Renal cortical epithelial cell (primary cell): Measurements from ENCODE around the gene RHBG. TPM values are rescaled to one million over a fixed set of nuclear protein-coding genes. Genes with fewer than 3 reads are reported as not detected.

Source experiments
- DNase-seq: peaks from one replicate; pipeline ENCODE4 v3.0.0-alpha.2; 2011; ENCODE audit warnings: low read depth
- total RNA-seq: library from RNA; depleted of rRNA; stranded (reverse); fragments of >200 nt; gene quantifications from 2 replicates; pipeline ENCODE4 v1.2.3, GENCODE V29; 2014

RHBG gene
- total RNA-seq, 1 donor from 2014 or later, result 0.55 TPM

DNA sequence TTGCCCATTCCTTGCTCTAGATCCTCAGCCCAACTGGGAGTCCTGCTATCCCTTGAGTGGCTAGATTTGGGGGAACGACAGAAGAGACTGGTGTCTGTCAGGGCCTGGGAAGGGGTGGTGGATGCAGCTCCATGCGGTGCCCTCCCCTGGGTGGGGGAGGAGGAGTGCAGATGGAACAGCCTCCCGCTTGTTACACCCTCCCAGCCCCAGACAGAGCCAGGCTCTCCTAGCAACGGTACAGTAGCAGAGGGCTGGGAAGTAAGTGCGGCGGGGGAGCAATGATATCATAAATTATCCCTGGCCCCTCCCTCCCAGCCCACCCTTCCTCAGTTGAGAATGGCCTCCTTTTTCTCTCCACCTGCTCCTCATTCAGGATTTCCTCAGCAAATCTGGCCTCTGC lies 37.2 kb downstream of the RHBG start:
- no peak for DNase-seq

DNA sequence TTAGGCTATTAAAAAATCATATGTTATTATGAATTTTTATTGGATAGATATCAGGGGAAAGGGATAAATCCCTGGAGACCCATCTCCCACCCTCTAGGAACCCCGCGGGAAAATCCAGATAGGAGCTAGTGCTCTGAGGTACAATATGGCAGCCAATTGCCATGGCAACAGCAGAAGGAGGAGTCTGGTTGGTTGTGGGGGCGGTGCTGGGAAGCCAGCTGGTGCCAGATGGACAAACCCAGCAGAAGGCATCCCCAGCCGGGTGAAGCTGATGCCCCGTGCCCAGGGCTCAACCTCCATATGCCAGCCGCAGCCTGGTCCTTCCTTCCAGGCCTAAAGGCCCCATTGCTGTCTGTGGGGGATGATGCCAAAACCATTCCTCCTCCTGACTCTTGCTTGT lies 38.3 kb downstream of the RHBG start:
- DNase-seq, result no peak

DNA sequence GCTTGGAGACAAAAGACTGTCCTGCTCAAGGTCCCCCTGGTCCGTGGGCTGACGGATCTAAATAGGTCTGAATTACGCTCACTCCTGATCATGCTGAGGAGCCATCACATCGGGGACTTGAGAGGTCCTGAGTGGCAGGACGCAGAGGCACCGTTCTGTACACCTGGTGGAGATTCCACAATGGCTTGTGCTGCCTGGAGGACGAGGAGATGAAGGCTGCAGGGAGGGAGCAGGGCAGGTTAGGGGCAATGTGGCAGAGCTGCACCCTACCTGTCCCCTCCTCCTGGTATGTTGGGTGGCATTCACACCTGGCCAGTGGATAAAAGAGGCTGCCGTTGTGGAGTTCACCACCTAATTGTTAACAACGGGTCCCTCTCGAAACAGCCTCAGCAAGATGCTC lies 38.7 kb downstream of the RHBG start:
- DNase-seq, result no peak

DNA sequence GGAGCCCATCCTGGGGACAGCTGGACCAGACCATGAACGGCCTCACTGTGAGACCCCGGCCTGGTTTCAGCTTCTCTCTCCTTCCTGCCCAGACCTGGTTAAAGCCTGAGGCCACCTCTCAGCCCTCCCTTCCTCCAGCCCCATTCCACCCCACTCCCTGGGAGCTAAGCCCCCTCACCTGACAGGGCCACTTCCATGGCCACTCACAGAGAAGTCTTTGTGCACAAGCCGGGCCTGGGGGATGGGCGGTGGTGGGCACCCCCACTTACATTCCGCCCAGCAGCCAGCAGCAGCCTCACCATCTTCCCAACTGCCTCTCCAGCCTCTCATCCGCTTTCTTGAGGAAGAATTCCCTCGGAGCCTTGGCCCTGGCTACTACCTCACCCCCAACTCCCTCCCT lies 40.4 kb downstream of the RHBG start:
- no peak for DNase-seq

DNA sequence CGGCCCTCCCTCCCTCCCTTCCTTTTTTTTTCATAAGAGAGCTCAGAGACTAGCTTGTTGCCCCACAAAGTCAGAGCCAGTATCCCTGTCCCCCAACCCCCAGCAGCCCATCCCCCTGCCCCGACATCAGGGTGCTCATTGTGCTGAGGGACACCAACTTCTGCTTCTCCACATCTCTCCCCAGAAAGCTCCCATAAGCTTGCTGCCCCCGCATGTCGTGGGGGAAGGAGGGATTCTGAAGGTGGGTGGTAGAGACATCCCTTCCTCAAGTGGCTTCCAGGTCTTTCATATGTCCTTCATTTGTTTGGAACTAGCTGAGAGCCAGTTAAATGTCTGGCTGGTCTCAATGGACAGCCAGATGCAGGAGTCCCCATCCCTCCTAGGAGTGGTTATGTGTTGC lies 41.2 kb downstream of the RHBG start:
- no peak for DNase-seq

DNA sequence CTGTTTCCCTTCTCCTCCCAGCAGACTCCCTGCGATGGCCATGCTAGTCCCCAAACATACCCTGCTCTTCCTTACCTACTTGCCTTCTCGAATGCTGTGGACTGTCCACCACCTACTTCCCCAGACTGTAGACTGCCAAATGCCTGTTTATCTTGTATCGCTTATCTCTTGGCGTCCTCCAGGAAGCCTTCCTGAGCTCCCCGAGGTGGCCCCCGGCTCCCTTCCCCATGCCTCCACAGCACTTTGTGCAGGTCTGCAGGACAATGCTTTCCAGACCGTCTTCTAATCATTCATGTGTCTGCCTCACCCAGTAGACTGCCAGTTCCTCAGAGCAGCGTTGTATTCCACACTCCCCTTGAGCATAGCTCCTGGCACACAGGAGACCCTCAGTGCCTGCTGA lies 41.7 kb downstream of the RHBG start:
- DNase-seq, result no peak

DNA sequence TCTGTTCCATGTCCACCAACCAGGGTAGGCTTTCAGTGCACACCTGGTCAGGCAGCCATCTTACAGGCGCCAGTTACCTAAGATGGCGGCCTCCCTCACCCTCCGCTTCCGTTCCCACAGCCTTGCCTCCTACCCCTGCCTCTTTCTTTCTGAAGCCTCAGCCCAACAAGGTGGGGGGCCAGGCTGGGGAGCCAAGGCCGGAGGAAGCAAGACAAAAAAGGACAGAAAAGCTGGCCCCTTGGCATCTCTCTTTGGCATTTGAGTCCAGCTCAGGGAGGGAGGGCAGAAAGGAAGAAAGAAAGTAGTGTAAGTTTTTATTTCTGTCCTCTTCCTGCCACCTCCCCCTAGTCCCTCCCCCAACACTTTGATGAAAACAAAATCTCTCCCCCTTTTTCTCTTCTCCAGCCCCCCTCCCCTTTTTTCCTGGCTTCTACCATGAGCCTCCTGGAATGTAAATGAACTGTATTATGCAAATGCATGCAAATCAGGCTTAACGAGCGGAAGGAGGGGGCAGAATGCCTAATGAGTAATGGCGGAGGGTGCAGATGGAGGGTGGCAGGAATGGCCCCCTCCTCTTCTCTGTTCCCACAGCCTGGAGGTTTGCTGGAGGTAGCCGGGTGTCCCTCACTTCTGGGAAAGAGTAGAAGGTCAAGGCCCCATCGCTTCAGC lies 43.8 kb downstream of the RHBG start:
- DNase-seq, result no peak

DNA sequence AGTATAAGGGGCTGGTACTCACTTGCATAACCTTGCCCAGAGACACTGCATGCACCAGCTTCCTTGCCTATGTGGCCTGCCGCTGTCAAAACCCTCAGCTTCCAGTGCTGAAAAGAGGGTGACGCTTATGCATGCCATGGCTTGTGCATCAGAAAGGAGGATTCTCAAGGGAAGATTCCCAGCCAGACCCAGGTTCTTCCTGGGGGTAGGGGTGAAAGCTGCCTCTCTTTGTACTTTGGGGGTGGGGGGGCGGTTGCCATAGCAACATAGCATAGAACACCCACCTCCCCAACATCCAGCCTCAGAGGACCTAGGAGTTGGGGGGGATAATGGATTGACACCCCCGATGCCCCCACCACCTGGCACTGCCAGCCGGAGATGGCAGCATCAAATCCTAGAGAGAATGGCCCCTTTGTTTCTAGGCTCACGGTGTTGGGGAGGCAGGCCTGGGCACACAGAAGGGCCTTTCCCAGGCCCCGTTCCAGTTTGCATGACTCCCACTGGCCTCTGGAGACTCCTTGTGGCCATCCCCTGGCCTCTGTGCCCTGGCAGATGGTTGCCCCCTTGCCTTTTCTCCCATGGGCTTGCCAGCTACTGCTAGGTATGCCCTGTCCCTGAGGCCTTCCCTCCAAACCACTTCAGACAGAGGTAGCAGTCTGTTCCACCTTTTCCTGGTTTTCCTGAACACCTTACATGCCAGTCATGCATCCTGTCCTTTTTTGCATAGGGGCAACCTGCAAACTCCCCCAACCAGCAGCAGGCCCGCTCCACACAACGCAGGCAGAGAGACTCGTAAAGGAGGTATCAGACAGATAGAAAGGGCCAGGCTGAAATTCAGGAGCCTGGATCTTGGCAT lies 44.6 kb downstream of the RHBG start:
- no peak for DNase-seq

DNA sequence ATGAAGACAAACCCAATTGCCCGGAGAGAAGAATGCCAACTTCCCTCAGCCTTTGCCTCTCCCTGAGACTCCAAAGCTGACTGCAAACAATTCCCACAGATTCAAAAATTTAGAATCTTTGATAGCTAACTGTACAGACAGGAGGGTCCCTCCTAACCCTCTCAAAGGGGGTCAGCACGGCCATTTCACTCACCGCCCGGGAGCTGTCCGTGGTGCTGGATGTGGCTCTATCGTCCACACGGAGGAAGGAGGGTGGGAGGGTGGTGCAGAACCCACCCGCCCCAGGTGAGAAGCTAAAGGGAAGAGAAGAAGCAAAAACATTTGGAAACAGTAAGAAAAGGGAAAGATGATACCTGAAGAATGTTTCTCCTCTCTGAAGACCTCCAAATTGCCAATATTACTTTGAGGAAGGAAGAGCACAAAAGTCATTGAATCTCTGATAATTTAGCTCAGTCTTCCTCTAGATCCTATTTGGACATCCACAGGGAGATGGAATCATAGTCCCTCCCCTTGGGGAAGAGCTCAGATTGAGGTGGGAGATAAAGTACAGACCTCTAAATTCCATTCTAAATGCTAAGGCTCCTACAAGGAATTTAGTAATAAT lies 45.6 kb downstream of the RHBG start:
- no peak for DNase-seq

DNA sequence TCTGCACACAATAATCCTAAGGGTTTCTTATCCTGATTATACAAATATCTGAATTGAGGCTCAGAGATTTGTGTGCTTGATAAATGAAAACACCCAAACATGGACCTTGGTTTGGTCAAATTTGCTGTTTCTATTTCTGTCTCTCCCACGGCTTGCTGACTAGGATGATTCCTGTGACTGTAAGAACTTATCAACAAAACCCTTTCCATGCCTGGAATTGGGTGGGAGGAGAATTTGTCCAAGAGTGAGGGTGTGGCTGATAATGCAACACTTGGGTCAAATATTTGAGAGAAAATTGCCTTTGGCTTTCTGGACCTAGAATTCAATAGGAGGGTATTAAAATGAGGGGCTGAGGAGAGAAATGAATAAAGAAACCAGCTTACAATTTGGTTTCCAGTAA lies 48.0 kb downstream of the RHBG start:
- no peak for DNase-seq

DNA sequence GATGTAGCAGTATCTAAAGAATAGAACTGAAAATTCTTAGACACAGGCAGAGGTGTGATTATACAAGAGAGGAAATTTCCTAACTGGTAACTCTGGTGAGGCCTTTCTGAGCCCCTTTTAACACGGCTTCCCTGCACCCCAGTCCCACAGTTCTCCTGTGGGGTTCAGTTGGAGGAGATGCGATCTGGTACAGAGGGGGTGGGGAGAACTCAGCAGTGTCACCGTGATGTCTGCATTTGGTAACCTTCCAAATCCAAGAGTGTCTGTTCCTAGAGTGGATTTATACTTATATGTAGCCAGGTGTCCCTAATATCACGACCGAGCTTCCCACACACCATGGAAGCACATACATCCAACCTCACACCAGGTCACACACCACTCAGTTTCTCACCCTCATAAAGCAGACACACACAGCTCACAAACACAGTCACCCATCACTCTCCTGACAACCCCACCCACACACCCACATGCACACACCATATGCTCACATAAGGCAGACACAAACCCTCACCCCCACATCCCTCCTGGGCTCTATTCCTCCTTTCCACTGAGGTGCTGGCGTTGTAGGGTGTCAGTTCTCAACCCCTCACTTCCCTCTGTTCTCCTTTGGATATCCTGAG lies 48.5 kb downstream of the RHBG start:
- DNase-seq, result no peak

DNA sequence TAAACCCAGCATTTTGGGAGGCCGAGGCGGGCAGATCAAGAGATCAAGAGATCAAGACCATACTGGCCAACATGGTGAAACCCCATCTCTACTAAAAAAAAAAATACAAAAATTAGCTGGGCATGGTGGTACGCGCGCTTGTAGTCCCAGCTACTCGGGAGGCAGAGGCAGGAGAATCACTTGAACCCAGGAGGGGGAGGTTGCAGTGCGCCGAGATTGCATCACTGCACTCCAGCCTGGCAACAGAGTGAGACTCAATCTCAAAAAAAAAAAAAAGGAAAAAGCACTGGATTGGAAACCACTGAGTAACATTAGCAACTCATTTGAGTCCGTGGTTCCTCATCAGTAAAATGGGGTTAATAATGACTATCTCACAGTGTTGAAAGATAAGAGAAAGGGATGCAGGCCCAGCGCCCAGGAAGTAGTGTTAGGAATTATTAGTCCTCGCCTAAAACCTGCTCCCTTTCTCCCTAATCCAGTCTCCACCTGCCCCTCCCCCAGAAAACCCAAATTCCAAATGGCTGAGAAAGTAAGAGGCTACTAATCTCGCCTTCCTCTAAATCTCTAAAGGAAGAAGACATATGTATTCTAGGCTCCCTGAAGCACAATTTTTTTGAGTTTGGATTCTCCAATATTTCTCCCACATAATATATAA lies 49.5 kb downstream of the RHBG start:
- DNase-seq, result no peak

DNA sequence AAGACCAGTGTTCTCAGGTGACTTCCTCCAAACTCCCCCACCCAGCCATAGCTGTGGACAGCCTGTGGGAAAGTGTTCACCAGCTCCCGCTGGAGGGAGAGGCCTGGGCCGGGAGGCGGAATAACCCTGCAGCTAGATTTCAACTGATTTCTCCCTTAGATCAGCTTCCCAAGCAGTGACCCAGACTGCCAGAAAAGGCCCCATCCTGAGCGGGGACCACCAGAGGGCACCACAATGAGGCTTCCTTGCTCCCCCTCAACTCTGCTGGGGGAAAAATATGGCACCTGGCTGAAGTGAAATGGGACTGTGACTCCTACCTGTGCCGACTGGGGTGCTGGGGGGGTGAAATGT lies 50.8 kb downstream of the RHBG start:
- no peak for DNase-seq

DNA sequence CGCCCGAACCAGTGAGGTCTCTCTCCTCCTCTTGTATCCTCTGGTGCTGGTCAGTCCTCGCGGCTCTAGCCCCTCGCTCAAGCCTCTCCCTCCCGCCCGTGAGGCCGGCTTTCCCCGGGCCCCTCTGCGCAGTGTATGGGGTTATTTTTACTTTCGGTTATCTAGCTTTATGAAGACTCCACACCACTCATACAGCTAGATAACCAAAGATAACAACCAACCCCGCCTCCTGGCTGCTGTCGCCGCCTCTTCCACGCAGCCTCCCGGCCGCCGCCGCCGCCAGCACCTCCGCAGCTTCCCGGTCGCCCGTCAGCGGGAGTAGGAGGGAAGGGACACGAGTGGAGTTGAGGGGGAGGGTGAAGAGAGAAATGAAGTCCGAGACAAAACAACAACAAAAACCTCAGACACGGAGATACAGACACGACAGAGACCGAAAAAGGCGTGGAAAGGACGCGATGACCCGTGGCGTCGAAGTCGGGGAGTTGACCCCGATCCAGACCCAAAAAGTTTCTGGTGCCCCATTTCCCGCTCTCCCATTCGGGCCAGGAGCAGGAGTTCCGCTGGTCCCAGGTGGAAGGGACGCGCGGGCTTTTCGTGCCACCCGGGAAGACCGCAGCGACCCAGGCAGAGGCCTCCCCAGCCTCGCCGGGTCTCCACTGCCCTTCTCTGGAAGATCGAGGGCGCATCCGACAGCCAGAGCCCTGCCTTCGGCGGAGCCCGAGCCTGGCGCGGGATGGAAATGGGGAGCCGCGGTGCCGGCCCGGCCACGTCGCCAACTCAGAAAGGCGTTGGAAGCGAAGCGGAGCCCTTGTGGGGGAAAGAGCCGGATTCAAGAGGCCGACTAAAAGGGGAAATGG lies 51.4 kb downstream of the RHBG start:
- no peak for DNase-seq

DNA sequence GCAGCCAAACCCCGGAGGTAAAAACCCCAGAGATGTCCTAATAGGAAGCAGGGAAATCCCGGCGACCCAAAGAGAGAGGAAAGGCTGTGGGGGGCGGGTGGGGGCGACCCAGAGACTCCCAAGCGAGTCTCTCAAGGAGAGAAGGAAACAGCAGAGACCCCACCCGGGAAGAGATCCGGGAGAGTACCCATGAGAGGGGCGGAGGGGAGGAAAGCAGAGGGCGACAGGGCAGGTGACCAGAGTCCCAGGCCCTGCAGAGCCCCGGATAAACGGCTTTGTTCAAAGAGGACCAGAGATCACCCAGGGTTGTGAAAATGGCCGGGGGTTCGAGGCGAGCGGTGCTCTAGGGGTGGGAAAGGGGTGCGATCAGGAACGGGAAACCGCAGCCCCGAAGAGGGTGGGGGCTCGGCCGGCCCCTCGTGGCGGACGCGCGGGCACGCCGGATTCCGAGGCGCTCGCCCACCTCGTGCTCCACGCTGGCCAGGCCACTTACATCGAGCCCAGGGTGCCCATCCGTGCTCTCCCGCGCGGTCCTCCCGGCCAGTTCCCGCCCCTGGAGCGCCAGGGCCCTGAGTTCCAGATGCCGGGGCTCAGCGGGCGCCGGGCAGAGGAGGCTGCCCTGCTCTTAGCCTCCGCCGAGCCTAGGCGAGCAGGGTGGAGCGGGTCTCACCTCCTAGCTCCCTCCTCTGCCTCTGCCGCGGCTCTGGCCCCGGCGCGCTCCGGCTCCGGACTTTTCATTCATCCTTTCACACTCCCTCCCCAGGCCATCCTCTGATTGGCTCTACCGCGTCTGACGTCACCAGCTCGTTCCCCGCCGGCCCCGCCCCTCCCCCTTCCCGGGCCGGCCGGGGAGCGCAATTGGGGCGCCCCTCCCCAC lies 52.3 kb downstream of the RHBG start:
- peak; percentile 12 for DNase-seq

DNA sequence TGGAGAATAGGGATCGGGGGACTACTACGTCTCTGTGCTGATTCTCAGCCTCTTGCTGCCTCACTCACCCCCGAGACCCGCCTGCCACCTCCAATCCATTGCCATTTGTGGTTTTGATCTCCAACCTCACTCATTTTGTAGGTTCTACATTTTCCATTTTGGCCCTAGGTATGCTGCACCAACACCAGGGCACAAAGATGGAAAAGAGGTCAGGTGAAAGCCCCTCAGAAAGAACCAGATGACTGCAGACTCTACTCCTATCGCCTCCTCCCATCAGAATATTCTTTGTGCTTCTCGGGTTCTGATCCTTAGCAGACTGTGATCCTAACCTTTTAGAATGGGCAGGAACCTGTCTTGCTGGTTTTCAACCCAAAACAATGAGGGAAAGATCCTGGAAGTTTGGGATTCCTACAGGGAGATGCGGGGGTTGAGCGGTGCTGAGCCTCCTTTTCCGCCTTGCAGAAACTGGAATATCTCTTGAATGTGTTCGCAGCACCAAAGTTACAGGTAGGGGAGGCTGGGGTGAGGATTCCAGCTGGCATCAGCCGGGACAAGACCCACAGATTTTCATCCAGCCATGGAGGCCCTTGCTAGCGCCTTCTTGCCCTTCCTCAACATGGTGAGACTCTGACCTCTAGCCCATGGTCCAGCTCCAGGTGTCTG lies 53.1 kb downstream of the RHBG start:
- no peak for DNase-seq

DNA sequence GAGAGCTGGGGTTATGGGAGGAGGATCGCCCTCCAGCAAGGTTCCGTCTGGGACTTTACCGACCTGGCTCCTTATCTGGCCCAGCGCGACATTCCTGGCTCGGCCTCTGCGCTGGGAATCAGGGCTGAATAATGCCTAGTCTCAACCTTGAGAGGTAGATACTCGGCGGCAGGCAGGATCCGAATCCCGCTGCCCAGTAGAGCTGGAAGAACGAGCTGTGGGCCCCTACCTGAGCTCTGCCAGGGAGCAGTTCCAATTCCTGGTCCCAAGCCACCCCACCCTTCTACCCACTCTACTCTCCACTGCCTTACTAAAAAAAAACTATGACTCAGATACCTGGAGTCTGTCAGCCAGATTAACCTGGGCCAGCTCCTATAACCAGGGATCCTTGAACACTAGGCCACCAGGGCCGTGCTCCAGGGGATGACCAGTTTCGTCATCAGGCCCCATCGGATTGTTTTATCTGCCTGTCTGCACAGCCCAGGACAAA lies 53.6 kb downstream of the RHBG start:
- no peak for DNase-seq

DNA sequence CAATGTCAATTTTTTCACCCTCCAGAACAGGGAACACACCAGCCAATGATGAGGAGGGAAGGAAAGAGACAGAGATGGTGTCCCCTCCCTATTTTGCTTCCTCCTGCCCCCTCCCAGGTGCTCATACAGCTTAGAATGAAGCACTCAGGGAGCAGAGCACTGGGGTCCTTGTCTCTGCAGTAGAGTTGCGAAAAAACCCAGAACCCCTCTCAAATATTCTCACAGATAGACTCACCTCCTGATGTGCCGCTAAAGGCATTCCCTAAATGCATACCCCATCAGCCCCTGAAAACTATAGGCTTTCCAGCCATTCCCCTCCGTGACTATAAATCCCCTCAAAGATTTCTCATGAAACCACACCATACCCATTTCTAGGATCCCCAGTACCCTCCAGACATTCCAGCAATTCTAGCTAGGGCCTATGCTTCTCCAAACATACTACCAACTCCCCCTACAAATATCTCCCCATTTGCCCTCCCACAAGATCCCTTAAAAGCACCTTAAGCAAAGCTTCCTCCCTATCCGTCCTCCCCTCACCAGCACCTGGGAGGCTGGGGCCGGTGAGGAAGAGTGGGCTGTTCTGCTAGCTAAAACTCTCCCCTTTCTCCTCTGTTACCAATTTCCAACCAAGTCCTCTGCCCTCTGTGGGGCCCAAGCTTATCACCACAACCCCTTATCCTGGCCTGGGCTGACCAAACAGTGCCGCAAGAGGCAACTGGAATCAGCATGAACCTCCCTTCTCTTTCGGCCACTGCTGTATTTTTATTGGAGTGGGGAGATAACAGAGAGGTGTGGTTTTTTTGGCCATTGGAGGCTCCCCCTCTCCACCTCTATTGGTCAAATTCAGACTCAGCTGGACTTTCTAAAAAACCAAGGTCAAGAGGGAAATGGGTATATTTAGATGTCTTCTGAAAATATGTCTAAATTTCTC lies 54.7 kb downstream of the RHBG start:
- no peak for DNase-seq
